GM21737 (cell line): Measurements from ENCODE around the gene SLC66A1.

Source experiments
- ATAC-seq: cut with Tn5 transposase; IDR thresholded peaks from one replicate; pipeline ENCODE4 v1.9.1; 2021; ENCODE audit warnings: mild to moderate bottlenecking, moderate library complexity; ENCODE audit not compliant: unreplicated experiment

SLC66A1 gene

DNA sequence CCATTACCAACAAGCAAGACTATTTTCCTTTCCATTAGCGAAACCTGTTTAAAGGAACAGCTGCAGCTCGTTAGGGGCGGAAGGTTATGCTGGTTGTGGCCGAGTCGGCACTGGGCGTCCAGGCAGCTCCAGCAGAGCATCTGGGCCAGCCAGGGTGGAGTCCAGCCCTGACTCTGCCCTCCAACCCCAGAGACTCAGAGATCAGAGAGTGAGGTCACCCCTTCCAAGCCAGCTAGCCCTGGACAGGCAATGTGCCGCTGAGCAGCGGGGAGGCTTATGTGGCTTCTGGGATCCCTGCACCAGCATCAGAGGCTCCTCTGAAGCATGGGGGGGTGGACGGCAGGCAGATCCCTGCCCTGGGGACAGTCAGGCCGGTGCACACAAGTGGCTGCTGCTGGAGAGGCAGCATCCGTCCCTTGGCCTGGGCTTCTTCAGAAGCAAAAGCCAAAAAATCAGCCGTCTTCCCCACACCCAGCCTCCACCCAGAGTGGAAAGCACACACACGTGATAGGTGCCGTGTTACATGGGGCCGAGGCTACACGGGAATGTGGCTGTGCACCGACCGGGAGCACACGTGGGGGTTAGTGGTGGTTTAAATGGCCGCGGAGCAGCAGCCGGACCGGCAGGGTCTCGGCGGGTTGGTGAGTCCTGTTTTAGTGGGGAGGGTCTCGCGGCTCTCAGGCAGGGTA, 30.1 kb downstream of the SLC66A1 start:
- no peak for ATAC-seq

GRCh38 chr1:19342894-19343616, 30.9 kb downstream of the SLC66A1 start:
- no peak for ATAC-seq

GRCh38 chr1:19343617-19344350, 31.7 kb downstream of the SLC66A1 start:
- ATAC-seq: no peak

DNA sequence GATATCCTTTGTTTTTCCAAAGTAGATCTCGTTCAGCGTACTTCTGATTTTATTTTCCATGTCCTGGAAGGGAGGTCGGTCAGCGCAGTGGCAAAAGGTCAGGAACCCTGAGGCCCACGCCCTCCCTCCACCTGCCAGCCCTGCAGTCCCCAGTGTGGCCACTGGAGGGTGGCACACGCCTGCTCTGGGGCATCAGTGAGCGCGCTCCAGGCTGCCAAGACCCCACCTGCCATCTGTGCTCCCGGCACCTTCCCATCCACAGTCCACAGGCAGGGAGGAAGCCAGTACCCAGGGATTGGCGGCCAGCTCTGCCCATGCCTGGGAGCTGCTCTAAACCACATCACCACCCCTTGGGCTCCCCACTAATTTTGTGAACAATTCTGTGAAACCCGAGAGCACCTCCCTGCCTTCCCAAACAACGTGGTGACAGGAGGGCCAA, 32.3 kb downstream of the SLC66A1 start:
- no peak for ATAC-seq

DNA sequence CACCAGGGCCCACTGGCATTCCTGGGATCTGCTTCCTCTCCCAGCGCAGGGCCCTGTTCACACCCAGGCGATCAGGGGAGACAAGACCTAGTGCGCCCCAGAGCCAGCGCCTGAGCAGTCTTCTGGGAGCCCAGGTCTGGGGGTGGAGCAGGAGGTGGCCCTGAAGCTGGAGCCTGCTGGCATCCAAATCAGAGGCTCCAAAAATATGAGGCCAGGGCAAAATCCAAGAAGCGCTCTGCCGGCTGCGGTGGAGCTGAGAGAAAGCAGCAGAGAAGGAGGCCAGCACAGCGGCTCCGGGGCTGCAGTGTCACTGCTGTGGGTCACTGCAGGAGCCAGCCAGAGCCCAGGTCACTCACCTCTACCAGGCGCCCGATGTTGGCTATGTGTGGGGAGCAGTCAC, 32.7 kb downstream of the SLC66A1 start:
- ATAC-seq: no peak

GRCh38 chr1:19345391-19345790, 33.3 kb downstream of the SLC66A1 start:
- no peak for ATAC-seq

- ATAC-seq: no peak
Measured at GRCh38 chr1:19346026-19346425, 33.9 kb downstream of the SLC66A1 start.

DNA sequence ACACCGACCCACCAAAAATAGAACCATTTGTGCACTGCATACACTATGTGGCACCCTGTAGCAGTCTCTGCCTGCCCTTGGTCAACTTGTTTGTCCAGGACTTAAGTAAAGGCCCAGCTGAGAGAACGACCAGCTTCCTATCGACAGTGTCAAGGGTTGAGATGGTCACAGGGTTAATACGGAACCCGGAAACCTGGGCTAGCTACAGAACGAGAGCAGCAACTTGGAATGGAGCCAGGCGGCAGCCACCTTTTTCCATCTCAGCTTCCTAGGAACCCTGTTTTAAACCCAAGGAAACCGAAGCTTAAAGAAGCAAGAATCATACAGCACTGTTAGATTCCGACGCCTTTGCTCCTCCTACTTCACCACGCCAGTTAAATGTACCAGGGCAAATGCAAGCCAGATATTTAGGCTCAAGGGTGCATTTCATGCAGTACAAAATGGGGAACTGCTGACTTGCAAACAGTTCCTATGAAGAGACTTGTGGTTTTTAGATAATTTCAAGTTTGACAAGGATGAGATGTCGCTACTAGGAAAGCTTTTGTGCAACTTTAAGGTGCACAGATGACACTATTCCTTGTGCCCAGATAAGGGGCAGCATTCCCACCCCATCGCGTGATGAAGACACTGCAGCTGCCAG, 35.5 kb downstream of the SLC66A1 start:
- ATAC-seq: no peak

DNA sequence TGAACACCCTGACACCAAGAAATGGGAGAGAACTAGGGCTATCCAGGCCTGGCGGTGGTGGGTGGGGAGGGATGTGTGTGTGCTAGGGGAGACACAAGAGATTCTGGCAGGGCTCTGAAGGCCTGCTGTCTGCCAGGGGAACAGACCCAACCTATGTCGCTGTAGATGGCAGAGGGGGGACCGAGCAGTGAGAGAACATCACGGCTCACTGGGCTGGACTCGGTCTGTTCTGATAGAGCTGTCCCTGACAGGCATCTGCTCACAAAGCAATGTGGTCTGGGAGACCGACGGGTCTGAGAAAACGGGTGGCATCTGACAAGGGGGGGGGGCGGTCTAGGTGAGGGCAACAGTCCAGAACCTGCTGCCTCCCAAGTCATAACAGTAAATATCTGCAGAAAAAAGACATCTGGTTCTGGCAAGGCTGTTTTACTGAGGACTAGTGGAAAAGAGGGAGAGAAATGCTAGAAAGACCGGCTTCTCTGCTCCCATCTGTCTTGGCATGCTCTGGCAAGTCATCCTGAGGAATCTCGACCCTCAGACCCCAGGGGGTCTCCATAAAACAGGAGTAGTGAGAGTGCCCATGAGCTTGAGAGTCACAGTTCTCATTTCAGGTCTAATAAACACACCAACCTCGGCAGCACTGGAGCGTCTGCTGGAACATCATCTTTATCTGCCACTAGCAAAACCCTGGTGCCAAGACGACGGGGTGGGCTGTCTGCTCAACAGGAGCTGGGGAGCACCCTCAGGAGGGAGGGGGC, 36.5 kb downstream of the SLC66A1 start:
- ATAC-seq: no peak

- no peak for ATAC-seq
Measured at GRCh38 chr1:19349999-19350398, 37.9 kb downstream of the SLC66A1 start.

DNA sequence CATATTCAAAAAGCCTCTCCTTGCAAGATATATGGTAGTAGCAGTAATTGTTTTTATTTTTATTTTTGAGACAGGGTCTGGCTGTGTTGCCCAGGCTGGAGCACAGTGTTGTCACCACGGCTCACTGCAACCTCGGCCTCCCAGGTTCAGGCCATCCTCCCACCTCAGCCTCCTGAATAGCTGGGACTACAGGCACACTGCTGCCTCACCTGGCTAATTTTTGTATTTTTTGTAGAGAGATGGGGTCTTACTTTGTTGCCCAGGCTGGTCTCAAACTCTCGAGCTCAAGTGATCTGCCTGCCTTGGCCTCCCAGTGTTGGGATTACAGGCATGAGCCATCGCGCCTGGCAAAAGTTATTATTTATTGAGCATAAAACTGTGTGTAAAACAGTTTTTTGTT, 38.4 kb downstream of the SLC66A1 start:
- no peak for ATAC-seq

DNA sequence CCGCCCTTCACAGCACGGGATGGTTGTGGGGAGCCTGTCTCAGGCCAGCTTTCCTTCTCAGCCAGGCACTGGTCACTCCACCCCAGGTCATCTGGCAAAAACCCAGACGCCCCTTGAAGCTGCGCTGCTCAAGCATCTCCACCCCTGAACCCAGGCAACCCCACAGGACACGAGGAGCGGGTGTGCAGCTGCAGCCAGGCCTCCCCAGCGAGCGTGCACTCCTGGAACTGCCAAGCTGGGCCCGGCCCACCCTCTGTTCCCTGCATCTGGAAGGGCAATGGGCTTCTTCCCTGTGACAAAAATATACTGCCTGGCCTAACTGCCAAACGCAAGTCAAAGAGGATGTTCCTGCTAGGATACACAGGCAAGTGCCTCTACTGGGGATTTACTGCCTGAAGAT, 39.7 kb downstream of the SLC66A1 start:
- ATAC-seq: no peak

GRCh38 chr1:19352839-19353238, 40.7 kb downstream of the SLC66A1 start:
- no peak for ATAC-seq

DNA sequence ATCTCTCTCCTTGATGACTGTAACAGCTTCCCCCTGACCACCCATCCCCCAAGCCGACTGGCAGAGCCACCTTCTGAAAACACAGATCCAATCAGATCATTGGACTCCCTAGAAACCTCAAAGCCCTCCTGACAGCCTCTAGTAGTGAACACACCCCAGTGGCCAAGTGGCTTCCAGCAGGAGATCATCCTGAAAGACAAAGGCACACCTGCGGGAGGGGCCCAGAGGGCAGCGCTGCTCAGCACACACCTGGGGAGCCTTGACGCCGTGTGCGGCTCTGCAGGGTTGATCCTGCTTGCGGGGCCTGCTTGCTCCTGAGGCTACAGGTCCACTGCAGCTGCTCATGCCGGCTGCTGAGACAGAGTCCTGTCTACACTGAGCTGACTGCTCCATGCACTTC, 41.5 kb downstream of the SLC66A1 start:
- ATAC-seq: no peak

DNA sequence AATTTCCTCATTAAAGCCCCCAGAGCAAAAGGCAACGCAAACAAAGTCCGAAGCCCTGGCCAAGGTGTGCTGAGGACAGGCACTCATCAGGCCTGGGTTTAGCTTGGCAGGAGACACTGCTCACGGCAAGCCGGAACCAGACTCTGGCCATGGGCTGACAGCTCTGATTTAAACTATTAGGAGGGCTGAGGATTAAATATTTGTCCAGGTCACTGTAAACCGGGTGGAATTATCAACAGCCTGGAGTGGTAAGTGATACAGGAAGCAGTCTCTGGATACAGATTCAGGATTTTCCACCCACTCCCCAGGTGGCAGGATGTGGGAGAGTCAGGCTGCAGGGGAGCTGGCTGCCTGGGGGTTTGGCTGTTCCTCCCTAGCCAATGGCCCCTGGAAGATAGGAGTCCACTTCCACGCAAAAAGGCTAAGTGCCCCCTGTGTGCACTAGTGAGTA, 42.4 kb downstream of the SLC66A1 start:
- ATAC-seq: no peak

DNA sequence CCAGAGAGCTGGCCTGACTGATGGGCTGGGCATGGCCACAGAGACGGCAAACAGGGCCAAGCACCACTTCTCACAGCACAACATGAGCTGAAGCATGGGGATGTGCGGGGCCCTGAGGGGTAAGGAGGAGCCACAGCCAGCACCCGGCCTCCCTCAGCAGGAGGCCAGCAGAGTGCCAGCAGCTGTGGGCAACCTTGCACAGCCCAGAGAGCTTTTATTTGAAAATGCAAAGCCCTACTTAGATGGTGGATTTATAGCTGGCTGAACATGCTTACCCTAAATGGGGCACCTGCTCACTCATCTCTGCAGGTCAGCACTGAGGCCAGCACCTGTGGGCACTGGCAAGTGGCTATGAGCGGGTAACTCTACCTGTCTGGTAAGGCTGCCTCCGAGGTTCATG, 44.1 kb downstream of the SLC66A1 start:
- ATAC-seq: no peak

- ATAC-seq: no peak
Measured at GRCh38 chr1:19357299-19357986, 45.3 kb downstream of the SLC66A1 start.

GRCh38 chr1:19358710-19359109, 46.6 kb downstream of the SLC66A1 start:
- ATAC-seq: no peak

DNA sequence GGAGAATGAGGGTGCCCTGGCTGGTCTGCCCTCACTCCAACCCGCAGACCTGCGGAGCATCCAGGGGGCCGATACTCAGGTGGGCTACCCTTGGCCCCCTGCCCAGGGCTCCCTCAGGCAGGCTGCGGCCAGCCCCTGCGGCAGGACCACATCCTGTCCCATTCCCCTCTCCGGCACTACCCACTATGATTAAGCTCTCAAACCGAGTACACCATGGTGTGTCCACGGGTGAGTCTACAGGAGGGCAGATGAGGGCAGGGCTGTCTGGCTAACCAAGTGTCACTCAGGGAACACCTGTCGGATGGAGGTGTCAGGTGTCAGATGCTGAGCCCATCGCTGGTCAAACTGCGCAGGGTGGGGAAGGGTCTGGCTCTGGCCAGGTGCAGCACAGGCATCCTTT, 47.2 kb downstream of the SLC66A1 start:
- ATAC-seq: no peak

DNA sequence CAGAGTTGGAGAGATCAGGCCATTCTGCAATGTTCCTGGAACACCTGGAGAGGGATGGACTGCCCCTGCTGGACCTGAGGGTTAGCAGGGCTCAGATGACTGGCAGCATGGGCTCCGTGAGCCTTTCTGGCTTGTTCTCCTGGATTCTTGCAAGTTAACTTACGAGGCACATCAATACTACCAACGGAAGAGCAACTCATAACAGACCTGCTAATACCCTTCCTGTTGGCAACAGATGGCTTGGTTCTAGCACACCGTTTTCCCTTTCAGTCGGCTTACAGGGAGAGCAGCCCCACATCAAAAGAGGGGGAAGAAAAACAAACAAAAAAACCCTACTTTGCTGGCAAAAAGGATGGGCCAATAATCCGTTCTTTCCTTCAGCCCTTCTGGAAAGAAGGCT, 47.9 kb downstream of the SLC66A1 start:
- no peak for ATAC-seq
